Neural progenitor cell (in vitro differentiated cells): Measurements from ENCODE around the gene CABLES1.

Experiments used
- CTCF ChIP-seq: fragments of 200-600 bp; sonication (generic); IDR thresholded peaks from 2 replicates; pipeline ENCODE4 v1.5.1; 2017; ENCODE audit warnings: antibody characterized with exemption, mild to moderate bottlenecking
- EZH2 ChIP-seq: fragments of 200-600 bp; sonication (generic); IDR thresholded peaks from 2 replicates; pipeline ENCODE4 v1.6.1; 2017; ENCODE audit warnings: antibody characterized with exemption, mild to moderate bottlenecking, moderate library complexity
- EZH2phosphoT487 ChIP-seq: fragments of 200-600 bp; sonication (generic); IDR thresholded peaks from 2 replicates; pipeline ENCODE4 v1.6.1; 2017; ENCODE audit warnings: antibody characterized with exemption

GRCh38 chr18:23121133-23121532 is 14.2 kb upstream of the CABLES1 start:
- TF ChIP-seq CTCF: no peak
- TF ChIP-seq EZH2phosphoT487: no peak
- no peak for TF ChIP-seq EZH2
